ENCODE measurements around the gene RET.

The RET gene

DNA sequence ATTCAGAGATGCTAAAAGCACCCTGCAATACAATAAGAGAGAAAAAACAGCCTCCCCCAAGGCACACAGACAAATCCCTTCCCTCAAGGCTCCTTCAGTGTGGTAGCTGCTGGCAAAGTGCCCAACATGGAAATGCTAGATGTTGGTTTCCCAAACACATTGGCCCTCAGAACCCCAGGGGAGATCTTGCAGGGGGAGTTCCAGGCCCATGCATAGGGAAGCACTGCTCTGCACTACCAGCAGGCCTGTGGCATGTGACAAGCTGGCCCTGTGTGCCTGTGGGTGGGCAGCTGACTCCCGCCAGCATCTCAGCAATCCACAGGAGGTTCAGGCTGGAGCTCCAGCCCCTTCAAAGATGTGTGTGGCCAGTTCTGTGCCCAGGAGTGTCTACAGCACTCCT, 44.6 kb downstream of the RET start:
- no peak for DNase-seq (ENCODE audit: low spot score)

DNA sequence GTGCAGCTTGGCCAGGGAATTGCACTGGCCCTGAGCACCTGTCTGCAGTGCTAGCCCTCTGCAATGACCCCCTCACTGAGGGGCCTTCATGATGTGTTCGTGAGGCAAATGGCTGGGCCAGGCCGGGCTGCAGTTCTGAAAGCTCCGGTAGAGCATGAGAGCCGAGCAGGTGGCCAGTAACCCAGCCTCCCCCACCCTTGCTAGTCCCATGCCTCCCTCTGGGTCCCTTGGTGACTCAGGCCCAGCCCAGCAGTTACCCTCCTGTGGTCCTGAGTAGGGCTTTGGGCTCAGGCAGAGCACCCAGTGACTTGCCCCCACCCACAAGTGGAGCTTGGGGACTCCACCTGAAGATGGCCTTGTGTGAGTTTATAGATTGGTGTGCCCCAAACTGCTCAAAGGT, 45.2 kb downstream of the RET start:
- no peak for DNase-seq (ENCODE audit: low spot score)

DNA sequence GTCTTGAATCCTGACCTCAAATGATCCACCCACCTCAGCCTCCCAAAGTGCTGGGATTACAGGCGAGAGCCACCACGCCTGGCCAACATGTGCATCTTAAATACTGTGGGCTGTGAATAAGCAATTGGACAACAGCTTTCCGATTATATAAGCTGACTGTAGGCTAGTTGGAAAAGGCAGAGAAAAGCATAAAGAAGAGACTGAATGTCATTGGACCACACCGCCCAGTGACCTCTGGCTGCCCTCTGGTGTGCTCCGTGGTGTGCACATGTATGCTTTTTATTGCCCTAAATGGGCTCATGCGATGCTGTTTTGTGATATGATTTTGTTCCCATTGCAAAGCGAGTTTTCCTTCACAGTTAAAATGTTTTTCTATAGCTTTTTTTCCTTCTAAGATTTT, 46.0 kb downstream of the RET start:
- no peak for DNase-seq (ENCODE audit: low spot score)

DNA sequence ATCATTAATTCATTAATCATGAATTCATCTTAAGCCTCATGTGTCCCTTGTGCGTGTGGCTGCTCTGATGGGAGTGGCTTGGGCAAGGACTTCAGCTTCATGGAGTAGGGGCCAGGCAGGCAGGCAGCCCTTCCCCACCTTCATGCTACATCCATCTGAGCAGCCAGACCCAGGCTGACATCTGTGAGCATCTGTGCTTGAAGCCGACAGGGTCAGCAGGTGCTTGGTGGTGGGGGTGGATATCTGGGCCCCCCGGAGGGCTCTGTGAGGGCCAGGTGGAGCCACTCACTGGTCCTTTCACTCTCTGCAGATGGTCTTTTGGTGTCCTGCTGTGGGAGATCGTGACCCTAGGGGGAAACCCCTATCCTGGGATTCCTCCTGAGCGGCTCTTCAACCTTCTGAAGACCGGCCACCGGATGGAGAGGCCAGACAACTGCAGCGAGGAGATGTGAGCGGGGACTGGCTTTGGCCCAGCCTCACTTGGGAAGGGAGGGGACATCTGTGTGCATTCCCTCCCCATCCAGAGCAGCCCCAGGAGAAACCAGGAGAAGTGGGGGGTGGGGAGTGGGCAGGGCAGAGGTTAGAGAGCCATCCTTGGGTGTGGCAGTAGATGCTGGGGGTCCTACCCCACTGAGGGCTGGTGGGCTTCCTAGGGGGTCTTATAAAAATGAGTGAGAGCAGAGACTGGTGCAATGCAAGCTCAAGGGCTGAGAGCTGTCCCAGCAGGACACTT, 46.7 kb downstream of the RET start:
- DNase-seq (ENCODE audit: low spot score) = no peak

DNA sequence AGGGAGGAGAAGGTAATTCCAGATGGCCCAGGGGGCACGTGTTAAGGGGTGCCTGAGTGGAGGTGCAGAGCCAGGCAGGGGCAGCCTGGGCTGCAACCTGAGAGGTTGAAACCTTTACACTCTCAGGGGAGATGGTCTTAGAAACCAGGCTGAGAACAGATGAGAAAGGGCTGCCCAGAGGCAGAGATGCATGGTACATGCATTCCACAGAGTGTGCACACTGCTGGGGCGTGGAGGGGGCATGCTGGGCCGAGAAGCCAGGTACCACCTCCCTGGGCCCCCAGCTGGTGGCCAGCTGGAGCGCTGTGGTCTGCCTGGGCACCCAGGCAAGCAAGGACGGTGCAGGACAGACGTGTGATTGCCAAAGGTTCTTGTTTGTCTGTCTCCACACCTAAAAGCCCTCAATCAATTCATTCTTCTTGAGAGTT, 47.2 kb downstream of the RET start:
- no peak for DNase-seq (ENCODE audit: low spot score)

DNA sequence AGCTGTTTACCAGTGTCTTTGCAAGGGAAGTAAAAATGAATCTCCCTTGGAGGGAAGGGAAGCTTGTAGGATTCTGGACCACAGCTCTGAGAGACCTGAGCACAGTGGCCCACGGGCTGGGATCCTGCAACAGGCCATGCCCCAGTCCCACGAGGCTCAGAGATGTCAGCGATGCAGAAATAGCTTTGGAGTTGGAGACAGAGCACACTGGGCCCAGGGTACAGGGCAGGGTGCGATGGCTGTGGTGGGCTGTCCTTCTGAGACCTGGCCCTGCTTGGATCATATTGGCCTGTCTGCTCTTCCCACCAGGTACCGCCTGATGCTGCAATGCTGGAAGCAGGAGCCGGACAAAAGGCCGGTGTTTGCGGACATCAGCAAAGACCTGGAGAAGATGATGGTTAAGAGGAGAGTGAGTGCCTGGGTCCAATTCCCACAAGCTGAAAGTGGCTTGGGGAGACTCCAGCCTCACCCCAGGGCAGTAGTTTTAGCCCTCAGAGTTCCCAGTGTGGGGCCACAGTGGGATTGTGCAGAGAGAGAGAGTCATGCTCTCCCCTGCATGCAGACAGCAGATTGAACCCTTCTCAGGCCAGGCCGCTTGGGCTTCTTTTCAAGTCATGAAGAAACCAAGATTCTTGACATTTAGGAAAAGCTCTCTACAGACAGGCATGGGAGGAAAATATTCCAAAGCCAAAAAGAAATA, 47.9 kb downstream of the RET start:
- DNase-seq (ENCODE audit: low spot score) = no peak

DNA sequence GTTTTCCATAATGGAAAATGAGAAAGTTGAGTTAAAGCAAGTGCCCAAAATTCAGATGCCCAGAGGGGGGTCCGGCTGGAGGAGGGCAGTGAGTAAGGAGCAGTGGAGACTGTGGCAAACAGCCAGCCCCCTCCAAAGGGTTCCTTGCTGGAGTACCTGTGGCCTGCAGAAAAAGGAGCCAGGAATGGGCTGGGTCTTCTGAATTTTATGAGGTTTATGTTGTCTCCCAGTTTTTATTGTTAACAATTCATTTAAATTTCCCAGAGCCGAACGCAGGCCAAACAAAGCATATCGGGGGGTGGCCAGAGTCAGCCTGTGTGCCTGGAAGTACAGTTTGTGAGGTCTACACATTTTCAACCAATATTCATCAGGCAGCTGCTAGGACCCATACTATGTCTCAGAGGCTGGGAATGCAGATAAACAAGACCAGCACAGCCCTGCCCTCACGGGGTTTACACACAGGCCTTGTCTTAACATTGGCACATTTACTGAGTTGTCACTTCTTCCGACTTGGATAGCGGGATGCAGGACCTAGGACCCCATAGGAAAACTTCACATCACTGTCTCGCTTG, 48.5 kb downstream of the RET start:
- DNase-seq (ENCODE audit: low spot score) = no peak

DNA sequence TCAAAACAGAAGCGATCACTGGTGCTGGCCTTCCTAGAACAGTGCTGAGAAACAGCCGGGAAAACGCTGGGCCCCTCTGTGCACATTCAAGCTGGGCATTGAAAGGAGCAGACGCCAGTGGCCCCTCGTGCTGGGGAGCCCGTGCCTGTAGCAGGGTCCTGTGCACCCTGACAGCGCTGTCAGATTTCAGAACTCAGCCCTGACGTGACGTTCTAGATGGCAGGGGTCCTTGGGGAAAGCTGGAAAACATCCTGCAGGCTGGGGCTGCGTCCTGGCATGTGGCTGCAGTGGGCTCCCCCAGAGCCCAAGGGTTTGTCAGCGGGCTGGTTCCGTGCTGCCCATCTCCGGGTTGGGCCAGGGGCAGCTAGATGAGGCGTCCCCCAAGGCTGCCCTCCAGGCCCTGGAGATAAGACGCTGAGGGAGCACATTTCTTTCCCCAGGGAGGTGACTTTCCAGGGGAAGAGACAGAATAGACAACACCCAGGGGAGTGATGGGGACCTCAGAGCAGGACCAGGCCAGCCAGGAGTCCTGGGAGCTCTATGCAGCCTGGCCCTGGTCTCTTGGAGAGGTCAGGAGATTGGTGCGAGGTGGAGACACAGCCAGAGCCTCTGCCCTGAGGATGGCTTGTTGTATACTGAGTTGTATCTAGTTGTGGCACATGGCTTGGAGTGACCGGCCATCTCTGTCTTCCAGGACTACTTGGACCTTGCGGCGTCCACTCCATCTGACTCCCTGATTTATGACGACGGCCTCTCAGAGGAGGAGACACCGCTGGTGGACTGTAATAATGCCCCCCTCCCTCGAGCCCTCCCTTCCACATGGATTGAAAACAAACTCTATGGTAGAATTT, 49.2 kb downstream of the RET start:
- no peak for DNase-seq (ENCODE audit: low spot score)

DNA sequence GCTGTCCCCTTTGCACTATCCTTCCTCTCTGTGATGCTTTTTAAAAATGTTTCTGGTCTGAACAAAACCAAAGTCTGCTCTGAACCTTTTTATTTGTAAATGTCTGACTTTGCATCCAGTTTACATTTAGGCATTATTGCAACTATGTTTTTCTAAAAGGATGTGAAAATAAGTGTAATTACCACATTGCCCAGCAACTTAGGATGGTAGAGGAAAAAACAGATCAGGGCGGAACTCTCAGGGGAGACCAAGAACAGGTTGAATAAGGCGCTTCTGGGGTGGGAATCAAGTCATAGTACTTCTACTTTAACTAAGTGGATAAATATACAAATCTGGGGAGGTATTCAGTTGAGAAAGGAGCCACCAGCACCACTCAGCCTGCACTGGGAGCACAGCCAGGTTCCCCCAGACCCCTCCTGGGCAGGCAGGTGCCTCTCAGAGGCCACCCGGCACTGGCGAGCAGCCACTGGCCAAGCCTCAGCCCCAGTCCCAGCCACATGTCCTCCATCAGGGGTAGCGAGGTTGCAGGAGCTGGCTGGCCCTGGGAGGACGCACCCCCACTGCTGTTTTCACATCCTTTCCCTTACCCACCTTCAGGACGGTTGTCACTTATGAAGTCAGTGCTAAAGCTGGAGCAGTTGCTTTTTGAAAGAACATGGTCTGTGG, 50.0 kb downstream of the RET start:
- no peak for DNase-seq (ENCODE audit: low spot score)

DNA sequence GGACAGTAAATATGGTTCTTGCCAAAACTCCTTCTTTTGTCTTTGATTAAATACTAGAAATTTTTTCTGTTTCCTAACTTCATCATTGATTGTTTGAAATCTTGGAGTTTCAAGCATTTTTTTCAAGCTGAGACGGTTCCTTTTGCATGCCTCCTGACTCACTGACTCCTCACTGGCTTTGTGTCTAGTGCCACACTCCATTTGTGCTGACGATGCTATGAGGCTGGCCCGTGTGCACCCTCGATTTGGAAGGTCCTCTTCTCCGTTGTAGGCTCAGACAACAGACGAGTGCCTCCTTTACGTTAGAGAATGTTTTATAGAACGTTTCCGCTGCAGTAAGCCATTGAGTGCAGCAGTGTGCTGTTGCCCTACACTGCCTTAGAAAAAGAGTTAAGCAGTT, 50.6 kb downstream of the RET start:
- no peak for DNase-seq (ENCODE audit: low spot score)

DNA sequence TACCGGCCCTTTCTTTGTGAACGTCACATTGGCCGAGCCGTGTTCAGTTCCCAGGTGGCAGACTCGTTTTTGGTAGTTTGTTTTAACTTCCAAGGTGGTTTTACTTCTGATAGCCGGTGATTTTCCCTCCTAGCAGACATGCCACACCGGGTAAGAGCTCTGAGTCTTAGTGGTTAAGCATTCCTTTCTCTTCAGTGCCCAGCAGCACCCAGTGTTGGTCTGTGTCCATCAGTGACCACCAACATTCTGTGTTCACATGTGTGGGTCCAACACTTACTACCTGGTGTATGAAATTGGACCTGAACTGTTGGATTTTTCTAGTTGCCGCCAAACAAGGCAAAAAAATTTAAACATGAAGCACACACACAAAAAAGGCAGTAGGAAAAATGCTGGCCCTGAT, 51.5 kb downstream of the RET start:
- no peak for DNase-seq (ENCODE audit: low spot score)

DNA sequence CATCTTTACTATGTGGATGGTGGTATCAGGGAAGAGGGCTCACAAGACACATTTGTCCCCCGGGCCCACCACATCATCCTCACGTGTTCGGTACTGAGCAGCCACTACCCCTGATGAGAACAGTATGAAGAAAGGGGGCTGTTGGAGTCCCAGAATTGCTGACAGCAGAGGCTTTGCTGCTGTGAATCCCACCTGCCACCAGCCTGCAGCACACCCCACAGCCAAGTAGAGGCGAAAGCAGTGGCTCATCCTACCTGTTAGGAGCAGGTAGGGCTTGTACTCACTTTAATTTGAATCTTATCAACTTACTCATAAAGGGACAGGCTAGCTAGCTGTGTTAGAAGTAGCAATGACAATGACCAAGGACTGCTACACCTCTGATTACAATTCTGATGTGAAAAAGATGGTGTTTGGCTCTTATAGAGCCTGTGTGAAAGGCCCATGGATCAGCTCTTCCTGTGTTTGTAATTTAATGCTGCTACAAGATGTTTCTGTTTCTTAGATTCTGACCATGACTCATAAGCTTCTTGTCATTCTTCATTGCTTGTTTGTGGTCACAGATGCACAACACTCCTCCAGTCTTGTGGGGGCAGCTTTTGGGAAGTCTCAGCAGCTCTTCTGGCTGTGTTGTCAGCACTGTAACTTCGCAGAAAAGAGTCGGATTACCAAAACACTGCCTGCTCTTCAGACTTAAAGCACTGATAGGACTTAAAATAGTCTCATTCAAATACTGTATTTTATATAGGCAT, 52.3 kb downstream of the RET start:
- peak; percentile 99 for DNase-seq (ENCODE audit: low spot score)

DNA sequence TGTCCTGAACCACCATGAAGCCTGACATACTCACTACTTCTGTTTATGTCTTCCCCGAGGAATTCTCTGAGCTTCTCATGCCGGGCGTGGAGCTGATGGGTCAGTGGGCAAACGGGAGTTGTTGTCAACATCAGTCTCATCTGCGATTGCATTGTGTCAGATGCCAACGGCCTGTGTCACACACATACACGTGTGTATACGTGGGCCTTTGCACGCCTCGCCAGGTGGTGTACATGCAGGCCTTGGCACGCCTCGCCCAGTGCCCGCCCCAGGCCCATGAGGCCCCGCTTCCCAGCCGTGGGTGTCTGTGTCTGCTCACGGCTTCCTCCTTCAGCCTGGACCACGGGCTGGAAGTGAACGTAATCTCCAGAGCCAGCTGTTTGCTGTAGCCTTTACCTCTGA, 53.9 kb downstream of the RET start:
- DNase-seq (ENCODE audit: low spot score) = no peak

DNA sequence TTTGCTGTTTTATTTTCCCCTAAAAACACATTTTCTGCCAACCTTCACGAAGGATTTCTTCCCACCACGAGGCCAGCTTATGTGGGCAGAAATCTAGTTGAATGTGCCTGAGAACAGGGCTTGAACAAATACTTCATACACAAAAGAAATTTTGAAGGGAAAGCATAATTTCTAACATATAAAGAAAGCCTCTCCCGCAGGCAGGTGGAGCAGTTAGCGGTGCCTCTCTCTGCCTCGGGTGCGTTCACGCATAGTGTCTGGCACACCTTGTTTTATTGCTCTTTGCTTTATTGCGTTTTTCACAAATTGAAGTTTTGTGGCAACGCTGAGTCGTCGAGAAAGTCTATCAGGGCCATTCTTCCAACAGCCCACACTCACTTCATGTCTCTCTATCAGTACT, 54.4 kb downstream of the RET start:
- no peak for DNase-seq (ENCODE audit: low spot score)

DNA sequence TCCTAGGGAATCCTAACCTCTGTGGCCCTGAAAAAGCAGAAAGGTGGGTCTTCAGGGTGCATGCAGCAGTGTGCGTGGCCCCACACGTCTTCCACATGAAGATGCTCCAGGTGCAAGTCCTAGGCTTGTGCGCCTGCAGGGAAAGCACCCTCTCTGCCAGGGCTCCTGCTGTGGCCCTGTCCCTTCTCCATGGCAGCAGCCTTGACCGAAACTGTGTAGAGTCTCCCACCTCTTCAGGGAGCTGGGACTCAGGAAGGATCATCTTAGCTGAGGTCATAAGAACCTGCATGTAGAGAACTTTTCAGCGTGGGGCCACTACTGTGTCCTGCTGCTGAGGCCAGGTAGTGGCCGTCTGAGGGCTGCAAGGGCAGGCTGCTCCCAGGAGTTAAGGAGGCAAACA, 55.0 kb downstream of the RET start:
- no peak for DNase-seq (ENCODE audit: low spot score)

DNA sequence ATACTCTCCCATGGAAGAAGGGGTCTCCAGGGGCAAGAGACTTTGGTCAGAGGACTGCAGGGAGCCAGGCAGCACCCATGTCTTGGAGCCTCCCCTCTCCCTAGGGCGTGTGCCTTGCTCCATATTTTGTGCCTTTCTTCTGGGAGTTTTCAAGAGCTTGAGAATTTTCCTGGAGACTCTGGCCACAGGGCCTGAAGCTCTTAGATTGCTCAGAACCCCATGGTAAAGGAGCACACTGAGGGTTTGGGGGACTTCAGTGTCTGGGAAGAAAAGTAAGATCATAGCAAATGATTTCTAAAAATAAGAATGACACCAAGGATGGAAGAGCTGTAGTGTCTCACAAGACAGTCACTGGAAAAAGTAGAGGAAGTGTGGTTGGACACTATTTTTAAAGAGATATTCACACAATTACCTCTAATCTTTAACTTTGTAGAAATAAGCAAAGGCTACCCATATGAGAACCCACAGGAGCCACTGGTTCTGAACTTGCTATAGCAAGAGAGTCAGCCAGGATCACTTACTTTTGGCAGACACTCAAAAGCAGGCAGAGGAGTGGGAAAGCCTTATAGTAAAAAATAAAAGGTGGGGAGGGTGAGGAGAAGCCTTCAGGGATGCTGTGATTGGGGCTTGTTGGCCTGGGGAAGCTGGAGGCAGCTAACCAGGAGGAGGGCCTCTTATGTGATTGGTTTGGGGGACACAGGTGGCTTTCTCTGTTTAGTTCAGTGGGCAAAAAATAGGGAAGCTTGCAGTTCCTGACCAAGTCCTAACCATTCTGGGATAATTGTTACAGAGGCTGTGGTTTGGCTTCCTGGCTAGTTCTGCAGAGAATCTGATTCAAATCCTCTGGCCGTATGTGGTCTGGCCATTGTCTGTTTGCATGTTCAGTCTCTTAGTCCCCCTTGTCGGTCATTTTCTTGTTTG, 56.3 kb downstream of the RET start:
- DNase-seq (ENCODE audit: low spot score) = no peak

DNA sequence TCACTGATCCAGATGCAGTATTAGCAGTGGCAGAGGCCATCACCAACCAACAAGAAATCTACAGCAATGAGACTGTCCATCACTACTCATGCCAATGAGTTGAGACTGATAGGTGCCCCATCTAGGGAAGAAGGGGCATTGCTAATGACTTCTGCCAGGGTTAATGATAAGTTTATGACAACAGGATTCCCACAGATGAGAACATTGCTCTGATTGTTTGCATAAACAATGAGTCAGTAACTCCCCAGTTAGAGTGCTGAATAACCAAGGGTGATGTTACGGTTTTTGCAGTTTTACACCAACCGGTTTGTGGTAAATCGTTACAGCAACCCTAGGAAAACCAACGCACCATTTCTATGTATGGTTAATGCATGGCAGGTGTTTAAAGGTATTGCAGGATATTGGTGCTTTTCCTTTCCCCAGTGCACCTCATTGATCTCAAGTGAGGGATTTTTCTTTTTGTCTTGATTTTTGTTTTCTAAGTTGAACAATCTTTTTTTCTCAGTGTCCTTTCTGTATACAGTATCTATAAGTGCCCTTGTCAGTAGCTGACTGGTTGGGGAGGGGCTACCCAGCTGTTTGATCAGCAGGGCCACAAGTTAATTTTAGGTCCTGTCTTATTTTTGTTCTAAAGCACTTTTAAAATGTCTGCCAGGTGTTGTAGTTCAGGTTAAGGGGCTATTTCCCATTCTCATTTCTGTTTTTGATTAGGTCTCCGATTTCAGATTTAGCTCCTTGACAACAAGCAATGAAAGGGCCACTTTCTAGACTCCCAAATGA, 57.4 kb downstream of the RET start:
- DNase-seq (ENCODE audit: low spot score) = no peak

DNA sequence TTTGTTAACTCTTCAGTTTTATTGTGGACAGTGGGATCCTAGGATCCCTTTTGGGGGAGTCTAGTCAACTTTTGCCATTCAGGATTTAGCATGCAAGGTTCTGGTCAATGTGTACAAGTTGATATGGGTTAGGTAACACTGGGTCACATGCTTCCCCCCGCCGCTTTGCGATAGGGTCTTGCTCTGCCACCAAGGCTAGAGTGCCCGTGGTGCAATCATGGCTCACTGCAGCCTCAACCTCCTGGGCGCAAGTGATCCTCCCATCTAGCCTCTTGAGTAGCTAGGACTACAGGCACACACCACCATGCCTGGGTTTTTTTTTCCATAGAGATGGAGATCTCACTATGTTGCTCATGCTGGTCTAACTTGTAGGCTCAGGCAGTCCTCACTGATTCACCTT, 58.2 kb downstream of the RET start:
- DNase-seq (ENCODE audit: low spot score) = no peak

DNA sequence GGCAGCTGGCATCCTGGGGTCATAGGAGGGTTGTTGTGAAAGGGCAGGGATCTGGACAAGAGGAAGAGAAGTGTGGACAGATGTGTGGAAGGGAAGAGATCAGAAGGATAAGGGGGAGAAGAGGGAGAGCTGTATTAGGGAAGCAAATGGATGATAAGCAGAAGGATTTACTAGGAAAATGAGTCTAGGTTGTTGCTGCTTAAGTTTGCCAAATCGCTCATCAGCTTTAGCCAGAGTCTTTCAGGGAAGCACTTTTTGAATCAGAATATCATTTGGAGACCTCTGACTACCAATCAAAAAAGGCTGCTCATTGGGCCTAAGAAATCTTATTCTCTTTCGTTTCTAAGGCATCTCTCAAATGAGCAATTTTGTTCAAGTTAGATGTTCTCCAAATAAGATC, 58.8 kb downstream of the RET start:
- no peak for DNase-seq (ENCODE audit: low spot score)

DNA sequence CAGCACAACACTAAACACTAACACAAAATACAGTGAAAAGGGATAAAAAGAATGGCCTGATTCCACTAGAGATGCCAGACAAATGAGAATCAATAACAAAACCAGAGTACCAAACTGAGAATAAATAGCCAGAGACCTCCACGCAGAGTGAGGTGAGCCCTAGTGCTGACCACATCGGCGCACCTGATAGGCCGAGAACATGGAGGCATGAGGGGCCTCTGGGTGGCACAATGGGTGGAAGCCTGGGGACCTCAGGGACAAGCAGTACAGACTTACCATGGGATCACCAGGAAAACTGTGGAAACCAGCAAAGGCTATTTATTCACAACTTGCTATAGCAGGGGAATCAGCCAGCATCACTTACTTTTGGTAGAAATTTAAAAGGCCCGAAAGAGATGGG, 59.6 kb downstream of the RET start:
- no peak for DNase-seq (ENCODE audit: low spot score)
